Limb (tissue), 2 donors: Measurements from ENCODE around the gene LPP.

Experiments used
- DNase-seq, 2 donors: peaks; one replicate each; pipeline ENCODE4 v3.0.0-alpha.2; 2016; ENCODE audit errors: extremely low spot score in 2 of 2

LPP gene

DNA sequence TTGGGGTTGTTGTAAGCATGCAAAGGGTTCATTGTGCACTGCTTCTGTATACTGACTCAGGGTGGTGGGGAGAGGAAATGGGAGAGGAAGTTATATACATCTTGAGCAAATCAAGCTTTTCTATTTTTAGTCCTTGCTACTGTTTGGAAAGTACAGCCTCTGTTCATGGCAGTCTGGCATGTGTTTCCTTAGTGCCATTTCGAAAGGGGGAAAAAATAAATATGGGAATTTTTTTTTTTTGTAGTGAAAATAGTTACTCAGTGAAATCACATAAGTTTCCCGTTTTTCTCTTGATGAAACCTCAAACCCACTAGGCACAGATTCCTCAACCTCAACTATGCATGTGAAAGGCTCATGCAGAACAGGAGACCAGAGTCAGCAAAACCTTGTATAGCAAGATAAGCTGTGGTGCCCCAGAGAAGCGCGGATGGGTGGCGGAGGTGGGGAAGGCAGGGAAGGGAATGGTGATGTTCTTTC is 353.3 kb downstream of the LPP start:
- DNase-seq = peak in 1 of 2 donors; percentile 39

DNA sequence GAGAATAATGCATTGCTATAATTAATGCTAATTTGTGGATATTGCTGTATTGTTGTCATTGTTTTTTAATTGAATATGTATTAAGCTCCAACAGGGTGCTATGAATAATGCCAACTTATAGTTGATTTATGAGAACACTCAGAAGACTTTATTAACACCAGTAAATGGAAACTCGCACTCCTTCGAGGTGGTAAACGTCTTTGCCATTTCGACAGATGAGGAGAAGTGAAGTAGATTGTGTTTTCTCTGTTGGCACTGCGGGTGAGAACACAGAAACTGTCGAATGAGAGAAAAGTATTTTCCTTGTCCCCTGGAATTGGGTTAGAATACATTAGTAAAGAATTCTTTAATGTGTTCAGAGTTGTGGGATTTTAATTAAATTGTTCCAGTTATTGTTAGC is 354.5 kb downstream of the LPP start:
- no peak for DNase-seq

DNA sequence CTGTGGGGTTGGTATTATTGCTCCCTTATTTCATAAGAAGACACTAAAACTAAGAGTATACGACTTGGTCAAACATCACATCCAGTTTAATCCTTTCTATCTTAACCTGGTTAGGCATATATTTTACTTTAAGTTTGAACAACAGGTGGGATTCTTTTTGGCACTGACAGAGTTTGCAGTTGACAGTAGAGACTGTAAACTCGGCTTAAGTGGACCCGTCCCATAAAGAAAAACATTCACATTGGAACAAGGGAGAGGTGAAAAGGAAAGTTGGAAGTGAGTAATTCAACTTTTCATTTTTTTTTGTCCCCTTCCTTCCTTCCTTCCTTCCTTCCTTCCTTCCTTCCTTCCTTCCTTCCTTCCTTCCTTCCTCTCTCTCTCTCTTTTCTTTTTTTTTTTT is 355.4 kb downstream of the LPP start:
- DNase-seq = no peak

DNA sequence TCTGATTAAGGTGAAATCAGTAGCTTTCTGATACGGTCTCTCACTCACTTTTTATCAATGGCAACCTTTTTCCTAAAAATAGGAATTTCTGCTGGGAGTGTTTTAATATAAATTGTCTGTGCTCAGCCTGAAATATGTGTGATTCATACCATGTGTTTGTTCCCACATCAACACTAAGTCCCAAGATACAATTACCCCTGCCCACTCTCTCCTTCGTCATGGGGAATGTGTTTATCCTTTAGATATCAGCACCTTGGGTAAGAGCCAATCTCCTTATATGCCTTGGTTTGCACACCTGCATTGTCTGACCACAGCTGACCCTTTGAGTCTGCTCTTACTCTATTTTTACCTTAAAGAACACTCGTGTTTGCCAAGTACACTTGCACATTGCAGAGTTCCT is 356.4 kb downstream of the LPP start:
- no peak for DNase-seq

DNA sequence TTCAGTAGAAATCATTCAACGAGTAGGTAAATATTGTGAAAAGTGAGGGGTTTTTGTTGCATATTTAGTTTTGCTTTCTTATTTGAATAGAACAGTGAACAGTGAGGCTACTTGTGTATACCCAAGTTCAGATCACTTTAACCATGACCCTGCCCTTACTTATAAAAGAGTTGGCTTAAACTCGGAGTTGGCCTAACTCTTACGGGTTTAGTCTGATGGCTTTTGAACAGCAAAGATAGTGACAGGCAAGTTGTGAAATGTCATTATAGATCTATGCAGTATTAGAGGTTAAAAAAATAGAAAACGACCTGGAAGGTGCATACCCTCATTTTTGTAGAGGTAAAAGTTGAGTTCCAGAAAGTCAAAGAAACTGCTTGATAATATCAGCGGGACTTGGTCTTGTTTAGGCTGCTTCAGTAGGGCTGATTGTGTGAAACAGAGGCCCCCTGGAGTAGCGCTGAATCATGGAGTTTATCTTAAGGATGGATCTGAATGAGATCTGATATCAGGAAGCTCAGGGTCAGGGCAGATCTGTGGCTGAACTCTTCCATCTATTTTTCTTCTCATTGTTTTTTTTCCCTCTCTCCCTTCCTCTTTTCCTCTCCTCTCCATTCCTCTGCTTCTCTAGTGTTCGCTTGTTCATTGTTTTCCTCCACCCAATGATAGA is 359.8 kb downstream of the LPP start:
- DNase-seq = no peak

DNA sequence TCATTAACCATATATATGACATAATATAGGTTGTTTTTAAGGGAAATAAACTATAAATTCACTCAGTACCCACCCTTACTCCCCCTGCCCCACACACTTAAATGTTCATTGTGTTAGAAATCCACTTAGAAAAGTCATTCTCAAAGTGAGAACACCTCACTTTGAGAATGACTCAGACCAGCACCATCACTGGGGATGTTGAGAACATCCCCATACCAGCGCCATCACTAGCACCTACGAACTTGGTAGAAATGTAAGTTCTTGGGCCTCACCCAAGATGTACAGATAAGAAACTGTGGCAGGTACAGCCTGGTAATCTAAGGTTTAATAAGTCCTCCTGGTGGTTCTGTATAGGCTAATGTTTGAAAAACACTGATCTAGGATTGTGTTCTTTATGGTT is 362.6 kb downstream of the LPP start:
- no peak for DNase-seq

DNA sequence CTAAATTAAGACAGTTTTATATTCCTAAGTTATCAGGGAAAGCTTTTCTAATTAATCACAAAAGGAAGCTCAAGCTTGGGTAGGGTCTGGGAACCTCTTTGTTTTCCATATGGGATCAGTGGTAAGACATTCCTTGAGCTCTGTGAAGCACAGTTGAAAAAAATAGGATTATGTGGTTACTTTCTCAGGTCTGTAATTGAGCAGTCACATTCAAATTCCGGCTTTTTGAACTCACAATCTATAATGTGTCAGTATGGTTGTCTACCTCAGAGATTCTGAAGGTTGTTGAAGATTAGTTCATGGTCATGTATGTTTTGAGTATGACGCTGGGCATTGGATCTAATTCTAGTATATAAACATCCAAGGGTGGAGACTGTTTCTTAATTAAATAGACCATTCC is 364.5 kb downstream of the LPP start:
- no peak for DNase-seq

DNA sequence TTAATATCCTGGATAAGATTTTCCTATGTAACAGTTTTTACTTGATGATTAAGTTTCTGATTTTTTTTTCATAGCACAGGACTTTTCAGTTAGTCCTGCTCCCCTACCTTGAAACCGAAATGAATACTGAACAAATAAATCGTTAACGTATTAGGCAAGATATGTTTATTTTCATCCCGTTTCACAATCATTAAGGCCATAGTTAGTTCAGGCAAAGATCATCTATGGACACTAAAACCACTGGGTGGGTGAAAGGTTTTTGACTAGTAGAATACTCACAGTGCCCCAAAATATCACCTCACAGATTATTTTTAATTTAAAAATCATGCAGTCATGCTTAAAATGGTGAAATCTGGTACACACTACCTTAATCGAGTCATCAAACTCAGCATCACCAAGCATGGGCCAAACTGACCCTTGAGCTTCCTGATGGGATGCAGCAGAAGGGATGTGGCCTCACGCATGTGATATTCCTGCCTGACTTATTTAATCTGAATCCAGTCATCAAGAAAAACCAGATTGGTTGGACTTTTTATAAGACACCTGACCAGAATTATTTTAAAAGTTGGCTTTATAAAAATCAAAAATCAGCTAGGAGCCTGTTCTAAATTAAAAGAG is 365.0 kb downstream of the LPP start:
- DNase-seq = no peak

DNA sequence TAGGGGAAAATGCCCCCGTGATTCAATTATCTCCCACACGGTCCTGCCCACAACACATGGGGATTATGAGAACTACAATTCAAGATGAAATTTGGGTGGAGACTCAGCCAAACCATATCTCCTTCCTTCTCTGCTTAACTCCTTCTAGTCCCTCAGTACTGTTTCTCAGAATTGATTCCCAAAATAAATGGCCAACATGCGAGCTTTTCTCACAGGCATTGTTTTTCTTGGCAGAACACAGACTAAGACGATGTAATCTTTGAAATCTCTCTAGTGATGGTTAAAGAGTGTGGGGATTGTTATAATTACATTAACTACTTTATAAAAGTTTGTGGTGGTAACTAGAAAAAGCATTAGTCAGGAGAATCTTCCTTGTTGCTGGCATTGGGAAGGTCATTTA is 366.5 kb downstream of the LPP start:
- DNase-seq = no peak

DNA sequence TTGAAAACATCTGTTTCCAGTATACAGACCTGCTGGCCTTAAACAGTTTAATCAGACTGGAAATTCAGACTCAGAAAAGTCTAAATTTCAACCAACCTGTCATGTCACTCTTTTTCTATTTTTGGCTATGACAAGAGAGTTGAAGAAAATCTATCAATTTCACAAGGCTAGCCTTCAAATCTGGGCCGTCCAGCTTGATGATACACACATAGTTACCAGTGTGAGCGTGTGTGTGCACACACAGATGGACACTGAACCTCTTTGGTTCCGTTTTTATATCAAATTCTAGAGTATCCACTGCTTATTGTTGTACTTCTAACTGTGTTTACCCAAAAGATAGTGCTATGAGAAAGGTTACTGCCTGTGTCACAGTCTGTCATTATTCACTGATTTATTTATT is 368.2 kb downstream of the LPP start:
- DNase-seq = no peak

DNA sequence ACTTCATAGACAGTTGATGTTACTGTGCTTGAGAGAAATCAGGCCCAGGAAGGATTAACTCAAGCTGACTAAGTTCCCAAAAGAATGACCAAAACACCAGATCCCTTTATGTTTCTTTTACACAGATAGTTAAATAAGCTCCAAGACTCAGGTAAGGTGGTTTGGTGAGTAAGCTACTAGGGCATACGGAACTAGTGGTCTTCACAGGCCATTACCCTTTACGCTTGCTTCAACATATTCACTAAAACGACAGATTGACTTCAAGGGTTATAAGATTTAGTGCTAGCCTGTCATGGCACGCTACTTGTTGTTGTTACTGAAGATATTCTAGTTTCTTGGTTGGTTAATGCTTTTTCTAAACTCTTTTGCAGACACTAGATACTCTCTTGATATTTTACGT is 369.3 kb downstream of the LPP start:
- no peak for DNase-seq

DNA sequence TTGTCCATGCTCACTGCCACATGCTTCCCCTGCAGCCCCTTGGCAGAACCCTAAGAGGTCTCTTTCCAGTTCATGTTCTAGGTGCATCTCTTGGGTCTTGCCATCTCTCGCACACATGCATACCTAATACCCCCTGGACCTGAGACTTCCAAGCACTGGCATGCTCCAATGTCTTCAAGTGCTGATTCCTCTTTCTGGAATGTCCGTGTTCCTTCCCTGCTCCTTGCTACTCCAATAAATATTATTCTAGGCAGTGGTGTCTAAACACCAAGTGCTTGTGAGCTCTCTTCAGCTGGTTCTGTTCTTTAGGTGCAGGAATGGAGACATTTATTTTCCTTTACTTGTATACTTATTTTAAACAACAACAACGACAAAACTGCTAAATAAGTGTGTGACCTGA is 370.1 kb downstream of the LPP start:
- no peak for DNase-seq

DNA sequence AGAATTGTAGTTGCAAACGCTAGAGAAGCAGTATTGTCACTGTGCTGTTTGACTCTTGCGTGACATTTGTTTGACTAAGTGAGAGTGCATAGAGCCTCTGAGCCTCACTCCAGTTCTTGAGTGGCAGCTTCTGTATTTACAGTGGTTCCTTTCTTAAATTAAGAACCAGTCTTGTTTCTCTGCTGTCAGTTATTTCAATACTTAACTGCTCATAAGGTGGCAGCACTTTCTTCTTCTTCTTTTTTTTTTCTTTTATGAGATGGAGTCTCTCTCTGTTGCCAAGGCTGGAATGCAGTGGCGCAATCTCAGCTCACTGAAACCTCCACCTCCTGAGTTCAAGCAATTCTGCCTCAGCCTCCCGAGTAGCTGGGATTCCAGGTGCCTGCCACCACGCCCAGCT is 372.1 kb downstream of the LPP start:
- no peak for DNase-seq

DNA sequence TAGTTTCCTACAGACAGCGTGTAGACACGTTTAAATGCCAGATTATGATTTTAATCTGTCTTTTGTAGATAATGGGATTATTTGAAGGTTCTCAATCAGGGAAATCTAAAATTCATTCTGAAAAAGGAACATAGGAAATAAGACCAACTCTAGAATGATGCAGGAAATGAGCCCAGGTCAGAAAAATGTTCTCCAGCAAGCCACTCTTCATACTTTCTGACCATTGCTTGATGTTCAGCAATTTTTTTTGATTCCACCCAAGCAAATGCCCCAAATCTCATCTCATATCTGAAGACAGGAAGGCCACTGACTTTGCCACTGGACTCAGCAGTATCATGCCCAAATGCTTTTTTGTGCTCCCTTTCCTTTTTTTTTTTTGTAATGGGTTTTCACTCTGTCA is 373.4 kb downstream of the LPP start:
- no peak for DNase-seq

DNA sequence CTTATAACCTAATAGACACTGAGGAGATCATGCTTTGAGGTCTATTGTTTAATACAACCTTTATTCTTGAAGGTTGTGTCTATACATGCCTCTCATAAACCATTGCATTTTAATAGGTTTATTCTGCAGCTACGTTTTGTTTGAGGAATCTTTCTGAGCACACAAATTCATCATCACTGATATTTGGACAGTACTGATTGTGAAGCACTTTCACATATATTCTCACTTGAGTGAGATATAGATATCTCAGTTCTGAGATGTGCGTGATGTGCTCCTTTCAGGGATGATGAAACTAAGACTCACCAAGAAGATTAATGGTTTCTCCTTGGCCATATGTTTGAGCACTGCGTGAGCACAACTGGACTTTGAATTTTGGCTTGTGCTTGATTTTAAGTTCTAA is 374.4 kb downstream of the LPP start:
- DNase-seq = no peak

DNA sequence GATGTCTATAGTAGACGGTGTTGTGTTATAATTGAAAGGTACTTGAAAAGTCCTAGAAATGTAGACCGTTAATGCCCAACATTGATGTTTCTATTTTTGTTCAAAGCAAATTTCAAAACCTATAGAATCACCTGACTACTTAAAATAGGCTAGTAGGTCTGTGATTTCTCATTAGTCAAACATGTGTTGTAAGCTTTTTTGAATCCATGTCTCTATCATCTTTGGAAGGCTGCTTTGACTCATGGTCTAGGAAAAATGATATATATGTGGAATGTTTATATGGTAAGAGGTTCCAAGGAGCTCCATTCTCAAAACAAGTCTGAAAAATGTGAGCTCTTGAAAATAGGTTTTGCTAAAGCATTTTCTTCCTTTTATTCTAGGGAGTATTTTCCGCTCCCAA is 375.3 kb downstream of the LPP start:
- no peak for DNase-seq

DNA sequence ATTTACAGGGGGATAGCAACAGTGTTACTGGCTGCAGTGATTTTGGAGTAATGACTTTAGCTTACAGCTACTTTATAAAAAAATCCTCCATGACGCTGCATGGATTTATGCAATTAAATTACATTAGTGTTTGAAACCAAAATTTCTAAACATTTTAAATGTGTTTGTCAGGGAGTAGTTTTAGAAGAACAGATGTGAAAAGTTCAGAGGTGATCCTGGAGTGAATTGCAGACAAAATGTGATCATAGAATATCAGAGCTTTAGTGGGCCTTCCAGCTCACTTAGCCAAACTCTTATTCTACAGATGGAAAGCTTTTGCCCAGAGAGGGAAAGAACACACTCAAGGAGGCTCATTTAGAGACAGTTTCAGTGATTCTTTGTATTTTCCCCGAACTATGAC is 376.3 kb downstream of the LPP start:
- no peak for DNase-seq

DNA sequence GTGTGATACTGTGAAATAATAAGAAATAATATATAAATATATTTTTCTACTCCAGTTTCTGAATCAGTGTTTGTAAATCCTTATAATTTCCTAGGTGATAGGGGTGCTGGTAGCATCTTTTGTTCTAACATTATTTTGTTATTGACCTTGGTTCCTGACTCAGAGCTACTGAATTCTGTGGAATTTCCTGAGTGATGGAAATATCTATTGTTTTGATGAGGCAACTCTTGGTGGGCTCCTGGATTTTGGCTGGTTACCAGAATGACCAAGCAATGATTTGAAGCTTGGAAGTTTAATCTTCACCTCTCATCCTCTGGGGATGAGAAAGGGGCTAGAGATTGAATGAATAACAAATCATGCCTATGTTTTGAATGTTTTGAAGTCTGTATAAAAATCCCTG is 377.3 kb downstream of the LPP start:
- no peak for DNase-seq

DNA sequence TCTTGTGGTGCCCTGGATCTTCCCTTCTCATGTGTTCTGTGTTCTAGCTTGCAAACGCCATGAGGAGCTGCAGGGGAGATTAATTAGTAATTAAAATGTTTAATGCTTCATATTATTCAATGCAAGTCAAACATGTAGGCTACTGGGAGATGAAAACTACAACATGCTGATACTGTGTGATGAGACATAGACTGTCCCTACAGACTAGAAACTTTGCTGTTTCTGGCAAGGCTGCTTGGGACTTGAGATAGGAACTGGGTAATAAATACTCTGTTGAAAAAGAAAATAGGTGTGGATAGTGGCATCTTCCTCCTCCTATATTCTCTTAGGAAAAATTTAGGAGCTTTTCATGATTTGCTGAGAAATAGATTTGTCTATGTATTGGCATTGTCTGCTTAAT is 379.2 kb downstream of the LPP start:
- DNase-seq = no peak

DNA sequence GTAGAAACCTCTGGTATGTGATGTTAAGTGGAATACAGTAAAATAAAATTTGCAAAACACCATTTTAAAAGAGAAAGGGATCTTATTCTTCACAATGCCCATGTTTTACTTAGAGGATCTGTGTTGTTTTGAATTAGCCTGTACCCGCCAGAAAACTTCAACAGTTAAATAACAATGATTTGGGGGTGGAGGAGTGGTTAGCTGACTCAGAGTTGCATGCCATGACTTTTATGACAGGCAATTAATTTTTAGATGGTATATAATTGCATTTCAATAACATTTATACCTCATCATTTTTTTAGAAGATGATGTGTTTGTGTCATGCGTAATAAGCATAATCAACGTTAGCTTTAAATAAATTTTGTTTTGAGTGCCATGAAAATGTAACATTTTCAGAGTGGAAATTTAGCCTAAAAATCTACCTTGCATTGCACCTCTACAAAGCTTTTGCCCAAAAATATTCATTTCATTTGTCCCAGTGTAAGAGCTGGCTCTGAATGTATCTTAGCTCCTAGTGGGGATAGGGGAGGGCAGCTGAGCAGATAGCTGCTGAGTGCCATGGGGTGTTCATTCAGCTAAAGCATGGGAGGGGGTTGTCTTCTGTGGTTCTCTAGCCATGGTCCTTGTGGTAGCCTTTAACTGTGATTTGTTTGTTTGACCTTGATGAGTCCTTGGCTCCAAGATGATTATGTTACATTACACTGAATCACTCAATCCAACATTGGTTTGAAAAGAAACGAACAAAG is 379.8 kb downstream of the LPP start:
- no peak for DNase-seq

DNA sequence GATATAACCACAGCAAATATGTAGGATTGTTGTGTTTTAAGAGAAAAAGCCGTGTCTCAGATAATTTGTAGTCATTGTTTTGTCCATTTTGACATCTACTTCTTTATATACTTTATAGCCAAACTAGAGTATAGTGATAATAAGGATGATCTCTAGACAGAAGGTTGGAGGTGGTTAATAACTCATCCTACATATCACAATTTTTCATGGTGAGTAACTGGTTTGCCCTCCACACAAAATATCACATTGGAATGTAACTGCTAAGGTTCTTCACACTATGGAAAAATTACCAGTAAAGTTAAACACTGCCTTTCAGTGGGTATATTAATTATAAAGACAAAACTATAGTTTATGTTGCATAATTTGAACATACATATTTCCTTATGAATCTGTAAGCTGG is 380.7 kb downstream of the LPP start:
- DNase-seq = no peak

DNA sequence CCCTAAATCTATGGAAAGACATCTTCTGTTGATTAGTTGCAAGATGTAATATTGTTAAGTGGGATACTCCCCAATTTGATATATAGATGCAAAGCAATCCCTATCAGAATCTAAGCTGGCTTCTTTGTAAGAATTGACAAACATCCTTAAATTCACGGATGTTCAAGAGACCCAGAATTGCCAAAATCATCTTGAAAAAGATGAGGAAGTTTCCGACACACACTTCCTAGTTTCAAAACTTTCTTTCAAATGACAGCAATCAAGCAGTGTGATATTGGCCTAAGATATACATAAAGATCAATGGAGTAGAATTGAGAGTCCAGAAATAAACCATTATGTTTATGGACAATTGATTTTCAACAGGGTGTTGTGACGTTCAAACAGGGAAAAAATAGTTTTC is 383.6 kb downstream of the LPP start:
- no peak for DNase-seq

DNA sequence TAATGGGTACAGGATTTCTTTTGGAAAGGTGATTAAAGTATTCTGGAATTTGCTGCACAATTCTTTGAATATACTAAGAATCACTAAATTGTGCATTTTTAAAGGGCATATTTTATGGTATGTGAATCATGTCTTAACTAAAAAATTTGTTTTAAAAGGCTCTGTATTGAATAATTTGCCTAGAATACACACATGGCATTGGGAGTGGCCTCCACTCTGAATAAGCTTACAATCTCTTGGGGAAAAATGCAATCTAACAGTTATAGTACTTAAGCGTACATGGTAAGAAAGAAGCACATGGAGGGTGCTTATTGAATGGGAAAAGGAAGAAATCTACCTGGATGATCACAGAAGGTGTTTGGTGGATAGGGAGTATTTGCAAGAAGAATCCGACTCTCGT is 385.1 kb downstream of the LPP start:
- DNase-seq = no peak
